ENCODE measurements around the gene PAOX. TPM values are rescaled to one million over a fixed set of nuclear protein-coding genes. Genes with fewer than 3 reads are reported as not detected.

Gene PAOX
- 7.7 TPM for total RNA-seq

- FAIRE-seq (no peak), DNase-seq (ENCODE audit: low spot score in 2 of 2) (peak; percentile 92 to 93)
Observed at GRCh38 chr10:133379152-133379800, at the start of gene PAOX. PAOX (plus strand) TSS chr10:133379262; CDS start chr10:133379317, 55 bp downstream.

- FAIRE-seq, result no peak
Observed at GRCh38 chr10:133329491-133330202, 49.4 kb upstream of the PAOX start.

GRCh38 chr10:133332936-133333699 lies 45.9 kb upstream of the PAOX start:
- FAIRE-seq, result no peak
- no peak for DNase-seq (ENCODE audit: low spot score in 2 of 2)

More at GRCh38 chr10:133329491-133330202, 49.4 kb upstream of the PAOX start:
- peak; percentile 84 to 91 for DNase-seq (ENCODE audit: low spot score in 2 of 2)

- no peak for FAIRE-seq
- DNase-seq (ENCODE audit: low spot score in 2 of 2), result no peak
Observed at GRCh38 chr10:133334503-133335245, 44.4 kb upstream of the PAOX start.

- no peak for FAIRE-seq
- DNase-seq (ENCODE audit: low spot score in 2 of 2), result peak; percentile 64 to 73
Observed at GRCh38 chr10:133335246-133336117, 43.6 kb upstream of the PAOX start.

GRCh38 chr10:133336118-133336576 lies 42.9 kb upstream of the PAOX start:
- DNase-seq (ENCODE audit: low spot score in 2 of 2) (peak in 1 of 2 donors; percentile 46), FAIRE-seq (no peak)

- FAIRE-seq, result no peak
- peak; percentile 74 to 78 for DNase-seq (ENCODE audit: low spot score in 2 of 2)
Observed at GRCh38 chr10:133336577-133337369, 42.3 kb upstream of the PAOX start, which contains the start of gene CALY. CALY (minus strand) TSS chr10:133336896; CDS start chr10:133328989, 7,907 bp downstream.

- no peak for DNase-seq (ENCODE audit: low spot score in 2 of 2)
- no peak for FAIRE-seq
Observed at GRCh38 chr10:133337370-133337725, 41.7 kb upstream of the PAOX start.

GRCh38 chr10:133338080-133339071 lies 40.7 kb upstream of the PAOX start:
- FAIRE-seq (no peak), DNase-seq (ENCODE audit: low spot score in 2 of 2) (no peak)

- DNase-seq (ENCODE audit: low spot score in 2 of 2) (no peak), FAIRE-seq (no peak)
Observed at GRCh38 chr10:133339708-133340380, 39.2 kb upstream of the PAOX start.

GRCh38 chr10:133341983-133342382 lies 37.1 kb upstream of the PAOX start:
- FAIRE-seq (no peak), DNase-seq (ENCODE audit: low spot score in 2 of 2) (no peak)

GRCh38 chr10:133342942-133343341 lies 36.1 kb upstream of the PAOX start:
- FAIRE-seq (no peak), DNase-seq (ENCODE audit: low spot score in 2 of 2) (no peak)

GRCh38 chr10:133343558-133343957 lies 35.5 kb upstream of the PAOX start:
- FAIRE-seq, result no peak
- no peak for DNase-seq (ENCODE audit: low spot score in 2 of 2)

- DNase-seq (ENCODE audit: low spot score in 2 of 2) (no peak), FAIRE-seq (no peak)
Observed at GRCh38 chr10:133344236-133344635, 34.8 kb upstream of the PAOX start.

- FAIRE-seq (no peak), DNase-seq (ENCODE audit: low spot score in 2 of 2) (no peak)
Observed at GRCh38 chr10:133346413-133346812, 32.6 kb upstream of the PAOX start.

- FAIRE-seq, result no peak
Observed at GRCh38 chr10:133347710-133348517, 31.1 kb upstream of the PAOX start.

More at GRCh38 chr10:133347710-133348517, 31.1 kb upstream of the PAOX start:
- DNase-seq (ENCODE audit: low spot score in 2 of 2), result no peak
